Esophagus muscularis mucosa (tissue), 4 donors: ENCODE results near the gene SORCS2. TPM values are rescaled to one million over a fixed set of nuclear protein-coding genes. Genes with fewer than 3 reads are reported as not detected.

Experiments
- DNase-seq: peaks from one replicate; pipeline ENCODE4 v3.0.0-alpha.2; 2017; ENCODE audit errors: extremely low spot score
- H3K27ac ChIP-seq, 4 donors: fragments of 200-600 bp; sonication (generic); replicated peaks in 1 of 4; 1 replicate in 3 of 4; 2 replicates in 1 of 4; pipeline ENCODE4 v1.5.1; 2016 to 2019; ENCODE audit warnings: mild to moderate bottlenecking in 1 of 4
- H3K27me3 ChIP-seq, 4 donors: fragments of 200-600 bp; sonication (generic); one replicate each; pipeline versions ENCODE4 v1.5.1 to v1.6.0; 2016 to 2019
- H3K36me3 ChIP-seq, 4 donors: fragments of 200-600 bp; sonication (generic); one replicate each; pipeline ENCODE4 v1.5.1; 2016 to 2019
- H3K4me1 ChIP-seq, 4 donors: fragments of 200-600 bp; sonication (generic); one replicate each; pipeline ENCODE4 v1.5.1; 2016 to 2019
- H3K4me3 ChIP-seq, 4 donors: fragments of 200-600 bp; sonication (generic); 1 replicate in 2 of 4; 2 replicates in 2 of 4; pipeline ENCODE4 v1.5.1; 2016 to 2019; ENCODE audit warnings: mild to moderate bottlenecking in 4 of 4, moderate library complexity in 1 of 4
- H3K9me3 ChIP-seq, 4 donors: fragments of 200-600 bp; sonication (generic); 1 replicate in 3 of 4; 2 replicates in 1 of 4; pipeline ENCODE4 v1.5.1; 2016 to 2019
- EP300 ChIP-seq: sonication (generic); formaldehyde crosslinking; IDR thresholded peaks from one replicate; pipeline ENCODE4 v1.6.1; 2017; ENCODE audit warnings: antibody characterized with exemption
- POLR2A ChIP-seq: fragments of 450-650 bp; IDR thresholded peaks from one replicate; pipeline ENCODE4 v1.6.1; 2017; ENCODE audit warnings: antibody characterized with exemption, moderate library complexity, mild to moderate bottlenecking, low read depth
- POLR2AphosphoS5 ChIP-seq, 2 donors: sonication (generic); formaldehyde crosslinking; IDR thresholded peaks; one replicate each; pipeline ENCODE4 v1.6.1; 2017; ENCODE audit warnings: antibody characterized with exemption in 2 of 2
- WGBS: methylation state at CpG from one replicate; pipeline ENCODE4 v1.1.5; 2018; 5-methylcytosine and 5-hydroxymethylcytosine counted together
- intact Hi-C: fragments of 100-400 bp; cut with DNase I; formaldehyde crosslinking; loops from one replicate; pipeline ENCODE4 v1.15.1; 2023
- total RNA-seq, 4 donors: library from RNA; depleted of rRNA; stranded (reverse); fragments of >200 nt; gene quantifications; one replicate each; pipeline versions ENCODE4 v1.1.0 to v1.2.1, GENCODE V29; 2016
- TF ChIP-seq, protein P1 (sequence below), 3 experiments: fragments of 200-600 bp in 2 of 3; fragments of 450-650 bp in 1 of 3; sonication (generic) in 2 of 3; IDR thresholded peaks; one replicate each; pipeline ENCODE4 v1.5.1; 2017 to 2019; ENCODE audit warnings: antibody characterized with exemption in 3 of 3, mild to moderate bottlenecking in 2 of 3, moderate library complexity in 1 of 3

Gene SORCS2
- total RNA-seq, 4 donors from 2014 or later: 3.3 to 10.1 (median 4.3) TPM

DNA sequence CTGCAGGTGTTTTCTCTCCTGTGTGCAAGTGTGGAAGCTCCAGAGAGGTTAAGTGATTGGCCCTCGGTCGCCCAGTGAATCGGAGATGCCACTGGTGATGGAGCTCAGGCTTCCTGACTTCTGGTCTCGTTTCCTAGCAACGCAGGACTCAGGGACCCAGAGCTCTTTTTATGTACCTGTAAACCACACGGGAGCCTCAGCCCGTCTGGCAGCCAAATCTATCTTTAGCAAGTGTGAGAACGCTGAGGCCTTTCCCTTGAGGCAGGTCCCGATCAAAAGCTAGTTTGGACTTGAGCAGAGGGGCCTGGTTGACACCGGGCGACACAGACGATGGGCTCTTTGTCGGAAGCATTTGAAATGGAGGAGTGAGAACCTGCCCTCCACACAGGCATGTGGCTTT is 116.8 kb downstream of the SORCS2 start:
- 55% methylated on average over 8 of the region's 13 CpGs for WGBS
- H3K36me3 ChIP-seq: no peaks in the 10 kb centered on the region
- H3K9me3 ChIP-seq: no peaks in the 10 kb centered on the region
- H3K27me3 ChIP-seq: no peaks in the 10 kb centered on the region
- H3K4me1 ChIP-seq: peaks cover 0 to 16% (median 5%) of the 10 kb centered on the region in 4 donors
- TF ChIP-seq POLR2A: no peak
- no peak for TF ChIP-seq EP300
- TF ChIP-seq POLR2AphosphoS5 (IDR thresholded peaks at IDR 0.05): no peak
- TF ChIP-seq, protein P1, sequence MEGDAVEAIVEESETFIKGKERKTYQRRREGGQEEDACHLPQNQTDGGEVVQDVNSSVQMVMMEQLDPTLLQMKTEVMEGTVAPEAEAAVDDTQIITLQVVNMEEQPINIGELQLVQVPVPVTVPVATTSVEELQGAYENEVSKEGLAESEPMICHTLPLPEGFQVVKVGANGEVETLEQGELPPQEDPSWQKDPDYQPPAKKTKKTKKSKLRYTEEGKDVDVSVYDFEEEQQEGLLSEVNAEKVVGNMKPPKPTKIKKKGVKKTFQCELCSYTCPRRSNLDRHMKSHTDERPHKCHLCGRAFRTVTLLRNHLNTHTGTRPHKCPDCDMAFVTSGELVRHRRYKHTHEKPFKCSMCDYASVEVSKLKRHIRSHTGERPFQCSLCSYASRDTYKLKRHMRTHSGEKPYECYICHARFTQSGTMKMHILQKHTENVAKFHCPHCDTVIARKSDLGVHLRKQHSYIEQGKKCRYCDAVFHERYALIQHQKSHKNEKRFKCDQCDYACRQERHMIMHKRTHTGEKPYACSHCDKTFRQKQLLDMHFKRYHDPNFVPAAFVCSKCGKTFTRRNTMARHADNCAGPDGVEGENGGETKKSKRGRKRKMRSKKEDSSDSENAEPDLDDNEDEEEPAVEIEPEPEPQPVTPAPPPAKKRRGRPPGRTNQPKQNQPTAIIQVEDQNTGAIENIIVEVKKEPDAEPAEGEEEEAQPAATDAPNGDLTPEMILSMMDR (IDR thresholded peaks at IDR 0.05): no peak
- no peak overlapping the region for H3K4me3 ChIP-seq
- DNase-seq: no peak
- no peak overlapping the region for H3K27ac ChIP-seq
- intact Hi-C loops: no loop called here

DNA sequence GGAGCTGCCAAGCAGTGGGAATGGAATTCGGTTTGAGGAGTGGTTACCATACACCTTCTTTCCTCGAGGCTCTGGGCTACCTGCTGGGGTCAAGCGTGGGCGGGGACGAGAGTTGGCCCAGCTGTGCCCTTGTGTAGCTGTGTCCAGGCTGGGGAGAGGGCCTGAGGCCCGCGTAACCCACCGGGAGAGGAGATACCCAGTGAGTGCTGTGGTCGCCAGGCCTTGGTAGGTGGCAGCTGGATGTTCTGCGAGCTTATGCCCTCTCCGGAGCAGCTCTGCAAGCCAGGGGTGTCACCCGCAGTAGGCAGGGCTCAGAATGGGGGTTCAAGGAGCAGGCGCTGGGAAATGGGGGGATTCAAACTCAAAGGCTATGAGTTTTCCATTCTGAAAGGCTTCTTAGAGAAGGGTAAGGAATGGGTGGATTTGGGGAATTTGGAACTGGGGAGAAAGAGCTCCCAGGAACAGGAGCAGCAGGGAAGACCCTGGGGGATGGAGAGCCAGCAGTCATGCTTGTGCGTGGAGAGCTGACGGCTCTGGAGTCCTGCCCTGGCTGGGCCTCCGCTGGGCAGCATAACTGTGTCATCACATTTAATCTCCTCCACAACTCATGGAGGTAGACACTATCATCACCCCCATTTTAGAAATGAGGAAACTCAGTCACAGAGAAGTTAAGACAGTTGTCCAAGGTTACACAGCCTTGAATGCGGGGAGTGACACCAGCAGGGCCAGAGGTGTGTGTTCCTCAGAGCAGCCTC is 117.5 kb downstream of the SORCS2 start:
- no peak for TF ChIP-seq POLR2A
- no peak for TF ChIP-seq POLR2AphosphoS5 (IDR thresholded peaks at IDR 0.05)
- TF ChIP-seq, protein P1 (IDR thresholded peaks at IDR 0.05): no peak
- H3K4me3 ChIP-seq: no peak overlapping the region
- no peaks in the 10 kb centered on the region for H3K27me3 ChIP-seq
- H3K36me3 ChIP-seq: no peaks in the 10 kb centered on the region
- H3K4me1 ChIP-seq: peaks cover 0 to 16% (median 5%) of the 10 kb centered on the region in 4 donors
- DNase-seq: no peak
- H3K27ac ChIP-seq: no peak overlapping the region
- WGBS: 87% methylated on average over 9 of the region's 17 CpGs
- H3K9me3 ChIP-seq: no peaks in the 10 kb centered on the region
- intact Hi-C loops: no loop called here

- TF ChIP-seq EP300 (no peak), POLR2A (no peak), POLR2AphosphoS5 (IDR thresholded peaks at IDR 0.05) (no peak)
- TF ChIP-seq, protein P1 (IDR thresholded peaks at IDR 0.05): no peak
- no peaks in the 10 kb centered on the region for H3K9me3 ChIP-seq
- H3K4me3 ChIP-seq: no peak overlapping the region
- H3K36me3 ChIP-seq: no peaks in the 10 kb centered on the region
- no peaks in the 10 kb centered on the region for H3K27me3 ChIP-seq
- 66% methylated on average over 12 of the region's 12 CpGs for WGBS
- no peak overlapping the region for H3K27ac ChIP-seq
- intact Hi-C loops: no loop called here
- no peak for DNase-seq
- peaks cover 0 to 16% (median 5%) of the 10 kb centered on the region in 4 donors for H3K4me1 ChIP-seq
These were observed 118.1 kb downstream of the SORCS2 start for GRCh38 chr4:7310451-7310850.

DNA sequence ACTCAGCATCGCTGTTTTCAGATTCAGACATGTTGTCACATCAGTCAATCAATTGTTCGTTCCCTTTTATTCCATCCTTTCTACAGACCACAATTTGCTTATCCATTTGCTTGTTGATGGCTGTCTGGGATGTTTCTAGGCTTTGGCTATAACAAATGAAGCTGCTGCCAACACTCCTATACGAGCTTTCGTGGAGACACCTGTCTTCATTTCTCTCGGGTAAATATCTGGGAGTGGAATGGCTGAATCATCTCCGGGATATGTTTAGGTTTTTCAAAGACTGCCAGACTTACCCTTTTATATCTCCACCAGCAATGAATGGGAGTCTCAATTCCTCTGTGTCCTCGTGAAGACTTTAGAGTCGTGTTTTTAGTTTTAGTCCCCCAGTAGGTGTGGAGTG is 118.9 kb downstream of the SORCS2 start:
- H3K4me1 ChIP-seq: peaks cover 0 to 16% (median 5%) of the 10 kb centered on the region in 4 donors
- H3K9me3 ChIP-seq: no peaks in the 10 kb centered on the region
- TF ChIP-seq POLR2AphosphoS5 (IDR thresholded peaks at IDR 0.05) (no peak), EP300 (no peak), POLR2A (no peak)
- TF ChIP-seq, protein P1 (IDR thresholded peaks at IDR 0.05): no peak
- no peaks in the 10 kb centered on the region for H3K36me3 ChIP-seq
- intact Hi-C loops: no loop called here
- H3K27ac ChIP-seq: no peak overlapping the region
- no peak for DNase-seq
- no peak overlapping the region for H3K4me3 ChIP-seq
- WGBS: 59% methylated on average over 8 of the region's 8 CpGs
- no peaks in the 10 kb centered on the region for H3K27me3 ChIP-seq
